ELF-1 (cell line): ENCODE measurements around the gene TRABD.

ENCODE experiments used
- DNase-seq: peaks from one replicate; pipeline ENCODE4 v3.0.0-alpha.2; 2016; ENCODE audit warnings: low read depth, low spot score

The TRABD gene

DNA sequence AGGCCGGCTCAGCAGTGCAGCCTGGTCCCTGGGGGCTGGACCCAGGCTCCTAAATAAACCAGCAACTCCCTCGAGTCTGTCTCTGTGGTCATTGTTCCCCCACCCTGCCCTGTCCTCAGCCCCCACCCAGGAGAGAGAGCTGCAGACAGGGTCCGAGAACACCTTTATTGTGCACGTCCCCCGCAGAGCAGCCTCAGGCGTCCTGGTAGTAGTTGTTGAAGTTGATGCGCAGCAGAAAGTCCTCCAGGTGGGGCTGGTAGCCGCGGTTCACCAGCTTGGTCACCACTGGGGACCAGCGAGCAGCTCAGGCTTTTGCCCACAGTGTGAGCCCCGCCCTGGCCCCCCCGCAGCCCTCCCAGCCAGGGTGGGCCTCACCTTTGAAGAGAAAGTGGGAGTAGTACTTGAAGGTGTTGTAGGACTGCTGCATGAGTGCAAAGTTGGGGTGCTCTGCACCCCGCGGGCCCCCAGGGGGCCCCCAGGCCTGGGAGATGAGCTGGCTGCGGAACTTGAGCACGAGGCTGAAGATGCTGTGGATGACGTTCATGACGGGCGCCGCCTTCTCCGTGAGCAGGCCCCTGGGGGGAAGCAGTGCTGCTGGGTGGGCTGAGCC lies 31.9 kb downstream of the TRABD start:
- no peak for DNase-seq

- DNase-seq: no peak
Observed at GRCh38 chr22:50218153-50218995, 32.7 kb downstream of the TRABD start.

- DNase-seq: peak; percentile 69
Observed at GRCh38 chr22:50218996-50219727, 33.4 kb downstream of the TRABD start.

- no peak for DNase-seq
Observed at GRCh38 chr22:50219800-50220602, 34.3 kb downstream of the TRABD start.

GRCh38 chr22:50220603-50221409 lies 35.1 kb downstream of the TRABD start:
- DNase-seq: no peak

GRCh38 chr22:50221410-50222300 lies 35.9 kb downstream of the TRABD start:
- DNase-seq: no peak

DNA sequence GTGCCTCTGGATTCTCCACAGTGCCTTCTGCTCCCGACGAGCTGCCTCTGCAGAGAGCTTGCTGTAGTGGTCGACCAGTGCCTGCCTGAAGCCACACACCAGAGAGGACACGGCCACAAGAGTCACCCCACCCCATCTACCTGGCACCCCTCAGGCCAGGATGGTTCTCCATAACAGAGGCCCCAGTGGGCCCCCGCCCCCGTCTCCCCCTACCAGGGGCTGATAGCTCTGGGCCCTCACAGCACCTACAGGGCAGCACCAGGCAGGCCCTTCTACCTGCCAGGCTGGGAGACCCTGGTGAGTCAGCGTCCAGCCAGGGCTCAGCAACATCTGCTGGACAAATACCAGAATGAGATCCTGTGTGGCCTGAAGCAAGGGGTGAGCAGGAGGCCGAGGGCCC lies 36.8 kb downstream of the TRABD start:
- no peak for DNase-seq

DNA sequence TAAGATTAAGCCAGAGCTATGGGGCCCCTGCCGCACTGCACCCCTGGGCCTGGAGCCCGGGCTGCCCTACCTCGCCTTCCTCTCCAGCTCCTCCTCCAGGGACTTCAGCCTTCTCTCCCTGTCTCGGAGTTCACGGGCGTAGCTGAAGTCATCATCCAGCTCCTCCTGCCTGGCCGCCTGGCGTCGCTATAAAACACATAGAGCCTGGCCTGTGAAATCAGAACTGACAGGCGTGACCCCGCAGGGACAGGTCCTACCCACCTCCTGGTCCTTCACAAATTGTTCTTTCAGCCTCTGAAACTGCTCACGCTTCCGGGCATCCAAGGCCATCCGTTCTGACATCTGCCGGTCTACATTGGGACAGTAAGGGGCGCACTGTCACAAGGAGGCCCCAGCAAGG lies 38.4 kb downstream of the TRABD start:
- DNase-seq: no peak

DNA sequence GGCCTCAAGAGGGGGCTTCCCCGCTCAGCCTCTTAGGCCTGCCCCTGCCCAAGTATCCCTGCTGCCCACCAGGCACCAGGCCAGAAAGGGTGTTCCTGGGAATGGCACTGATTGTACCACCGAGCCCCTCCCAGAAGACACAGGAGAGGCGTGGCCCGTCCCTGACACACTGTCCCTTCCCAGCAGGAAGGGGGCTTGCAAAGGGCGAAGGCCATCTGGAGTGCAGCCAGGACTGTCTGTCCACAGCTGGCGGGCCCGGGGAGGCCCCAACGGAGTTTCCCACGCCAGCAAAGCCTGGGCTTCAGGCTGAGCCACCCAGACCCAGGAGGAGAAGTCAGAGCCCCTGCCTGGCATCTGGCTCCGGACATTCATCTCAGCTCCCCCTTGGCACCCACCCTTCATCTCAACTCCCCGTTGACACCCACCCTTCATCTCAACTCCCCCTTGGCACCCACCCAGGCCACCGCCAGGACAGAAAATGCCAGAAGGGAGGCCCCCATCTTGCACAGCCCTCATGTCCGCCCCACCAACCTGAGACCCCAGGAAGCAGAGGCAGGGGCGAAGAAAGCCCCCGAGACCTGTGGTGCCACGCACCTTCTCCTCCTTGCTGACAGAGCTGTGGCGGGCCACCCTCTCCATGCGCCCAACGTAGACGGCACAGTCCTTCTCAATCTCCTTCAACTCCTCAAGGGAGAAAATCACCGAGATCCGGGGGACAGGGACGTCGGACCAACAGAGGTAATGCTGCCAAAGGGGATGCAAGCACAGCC lies 39.7 kb downstream of the TRABD start:
- DNase-seq: no peak

DNA sequence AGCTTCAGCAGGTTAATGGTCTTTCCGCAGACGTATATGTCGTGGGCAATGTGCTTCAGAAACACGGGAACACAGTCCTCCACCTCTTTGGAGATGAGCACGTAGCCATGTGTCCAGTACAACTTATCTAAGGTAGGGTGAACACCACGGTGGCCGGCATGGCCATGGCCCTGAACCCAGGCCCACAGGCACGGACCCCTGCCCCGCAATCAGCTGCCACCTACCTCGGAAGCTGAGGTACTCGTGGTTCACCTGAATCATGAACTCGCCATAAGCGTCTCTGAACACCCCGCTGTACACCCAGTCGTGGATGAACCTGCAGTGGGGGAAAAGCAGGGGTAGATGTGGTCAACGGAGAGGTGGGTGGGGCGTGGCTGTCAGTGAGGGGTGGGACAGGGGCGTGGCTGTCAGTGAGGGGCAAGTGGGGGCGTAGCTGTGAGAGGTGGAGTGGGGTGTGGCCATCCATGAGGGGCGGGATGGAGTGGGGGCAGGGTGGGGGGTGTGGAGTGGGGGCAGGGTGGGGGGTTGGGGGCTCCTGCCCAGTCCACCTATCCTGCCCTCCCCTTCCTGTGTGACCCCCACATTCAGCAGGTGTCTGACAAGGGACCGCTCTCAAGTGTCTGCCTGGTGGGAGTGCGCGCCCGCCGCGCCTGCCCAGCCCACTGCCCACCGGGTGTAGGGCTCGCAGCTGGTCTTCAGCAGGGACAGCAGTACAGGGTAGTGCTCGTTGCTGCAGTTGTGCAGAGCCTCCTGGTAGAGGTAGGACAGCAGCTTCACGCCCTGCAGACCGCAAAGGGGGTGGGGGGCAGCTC lies 40.6 kb downstream of the TRABD start:
- no peak for DNase-seq

GRCh38 chr22:50226875-50227165 lies 41.1 kb downstream of the TRABD start:
- no peak for DNase-seq

DNA sequence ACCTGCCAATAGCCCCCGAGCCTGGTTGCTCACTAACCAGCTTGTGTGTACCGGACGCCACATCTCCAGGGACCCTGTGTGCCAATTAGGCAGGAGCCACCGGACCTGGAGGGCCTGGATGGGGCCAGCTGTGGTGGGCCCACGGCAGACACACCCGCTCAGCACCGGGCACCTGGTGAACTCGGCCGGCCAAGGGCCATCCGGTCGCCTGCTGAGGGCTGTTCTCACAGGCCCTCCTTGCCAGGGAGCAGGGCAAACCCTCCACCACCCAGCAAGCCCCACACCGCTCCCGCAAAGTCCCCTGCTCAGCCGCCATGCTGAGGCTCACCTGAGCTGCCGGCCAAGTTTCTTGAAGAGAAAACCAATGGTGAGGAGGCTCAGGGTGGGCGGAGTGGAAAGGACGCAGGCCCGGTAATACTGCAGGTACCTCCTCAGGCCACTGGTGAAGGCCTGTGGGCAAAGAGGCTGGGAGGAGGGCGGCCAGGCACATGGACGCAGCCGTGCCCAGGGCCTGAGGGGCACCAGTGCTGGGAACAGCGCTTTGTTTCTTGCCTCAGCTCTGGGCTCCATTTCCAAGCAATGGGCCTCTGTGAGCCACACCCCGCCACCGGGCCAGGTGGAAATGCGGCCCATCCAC lies 42.0 kb downstream of the TRABD start:
- no peak for DNase-seq

- no peak for DNase-seq
Observed at GRCh38 chr22:50228366-50228765, 42.7 kb downstream of the TRABD start.

GRCh38 chr22:50229370-50229769 lies 43.7 kb downstream of the TRABD start:
- DNase-seq: no peak

GRCh38 chr22:50232481-50233151 lies 46.9 kb downstream of the TRABD start:
- DNase-seq: no peak

- DNase-seq: no peak
Observed at GRCh38 chr22:50233223-50233622, 47.5 kb downstream of the TRABD start.

DNA sequence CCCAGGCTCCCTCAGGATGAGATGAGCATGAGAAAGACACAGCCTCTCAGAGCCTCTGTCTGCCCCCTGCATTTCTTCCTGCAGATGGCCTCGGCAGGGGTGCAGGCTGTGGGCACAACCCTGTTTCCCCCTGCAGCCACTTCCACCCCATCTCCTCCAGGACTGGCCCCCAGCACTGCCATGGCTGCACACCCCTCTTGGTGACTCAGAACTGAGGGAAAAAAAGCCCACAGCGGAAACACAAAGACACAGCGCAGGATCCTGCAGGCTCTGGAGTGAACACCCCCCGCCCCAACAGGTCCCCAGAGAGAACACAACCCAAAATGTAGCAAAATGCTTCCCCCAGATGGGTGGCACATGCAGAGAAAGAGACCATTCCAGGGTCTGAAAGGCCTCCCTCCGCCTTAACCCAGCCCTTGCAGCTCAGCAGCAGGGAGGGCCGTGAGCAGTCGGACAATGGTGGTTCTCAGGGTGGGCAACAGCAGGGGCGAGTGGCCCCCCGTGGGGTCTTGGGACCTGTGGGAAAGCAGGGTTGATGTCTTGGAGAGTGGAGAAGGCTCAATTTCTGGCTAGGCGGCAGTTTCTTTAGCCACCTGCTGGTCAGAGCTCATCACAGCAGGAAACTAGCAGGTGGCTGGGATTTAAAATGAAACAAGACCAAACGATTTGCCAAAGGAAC lies 51.2 kb downstream of the TRABD start:
- DNase-seq: peak; percentile 44
